Neural progenitor cell (in vitro differentiated cells): ENCODE results near the gene PDP2.

Experiments
- CTCF ChIP-seq: fragments of 200-600 bp; sonication (generic); IDR thresholded peaks from 2 replicates; pipeline ENCODE4 v1.5.1; 2017; ENCODE audit warnings: antibody characterized with exemption, mild to moderate bottlenecking
- EZH2 ChIP-seq: fragments of 200-600 bp; sonication (generic); IDR thresholded peaks from 2 replicates; pipeline ENCODE4 v1.6.1; 2017; ENCODE audit warnings: antibody characterized with exemption, mild to moderate bottlenecking, moderate library complexity
- EZH2phosphoT487 ChIP-seq: fragments of 200-600 bp; sonication (generic); IDR thresholded peaks from 2 replicates; pipeline ENCODE4 v1.6.1; 2017; ENCODE audit warnings: antibody characterized with exemption

- no peak for TF ChIP-seq CTCF
- peak; percentile 92 for TF ChIP-seq EZH2
- TF ChIP-seq EZH2phosphoT487, result peak; percentile 85
These were observed 45.1 kb downstream of the PDP2 start, which contains the start of gene RRAD for GRCh38 chr16:66925322-66925840.
